GM12801 (cell line): ENCODE measurements around the gene POU2F3.

Experiments
- CTCF ChIP-seq: IDR thresholded peaks from one replicate; pipeline ENCODE4 v1.5.1; 2011; ENCODE audit warnings: control low read depth; ENCODE audit not compliant: insufficient read length; ENCODE audit errors: extremely low read depth

The POU2F3 gene

DNA sequence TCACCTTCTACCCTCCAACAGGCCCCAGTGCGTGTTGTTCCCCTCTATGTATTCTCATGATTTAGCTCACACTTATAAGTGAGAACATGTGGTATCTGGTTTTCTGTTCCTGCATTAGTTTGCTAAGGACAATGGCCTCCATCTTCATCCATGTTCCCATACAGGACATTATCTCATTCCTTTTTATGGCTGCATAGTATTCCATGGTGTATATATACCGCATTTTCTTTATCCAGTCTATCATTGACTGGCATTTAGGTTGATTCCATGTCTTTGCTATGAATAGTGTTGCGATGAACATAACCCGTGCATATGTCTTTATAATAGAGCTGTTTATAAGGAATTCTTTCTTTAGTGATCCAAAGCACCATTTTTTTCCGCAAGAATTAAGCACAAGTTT lies 56.6 kb downstream of the POU2F3 start:
- no peak for TF ChIP-seq CTCF

DNA sequence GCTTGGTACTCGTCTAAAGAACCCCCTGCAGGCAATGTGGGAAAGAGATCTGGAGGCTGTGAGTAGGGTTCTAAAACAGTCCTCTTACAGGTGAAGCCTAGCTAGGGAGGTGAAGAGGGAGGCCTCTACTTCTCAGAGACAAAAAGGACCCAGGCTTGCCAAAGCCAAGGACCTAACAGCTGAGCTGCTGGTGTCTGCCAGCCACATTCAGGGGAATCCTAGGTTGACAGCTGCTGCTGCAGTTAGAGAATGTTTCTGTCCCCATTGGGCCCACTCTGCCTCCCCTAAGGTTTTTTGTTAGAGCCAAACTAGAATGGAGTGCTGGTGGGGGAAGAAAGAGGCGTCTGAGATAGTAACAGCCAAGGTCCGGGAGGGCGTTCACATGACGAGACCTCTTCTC lies 58.5 kb downstream of the POU2F3 start:
- no peak for TF ChIP-seq CTCF

- TF ChIP-seq CTCF, result no peak
Observed at GRCh38 chr11:120302001-120302805, 62.3 kb downstream of the POU2F3 start.

DNA sequence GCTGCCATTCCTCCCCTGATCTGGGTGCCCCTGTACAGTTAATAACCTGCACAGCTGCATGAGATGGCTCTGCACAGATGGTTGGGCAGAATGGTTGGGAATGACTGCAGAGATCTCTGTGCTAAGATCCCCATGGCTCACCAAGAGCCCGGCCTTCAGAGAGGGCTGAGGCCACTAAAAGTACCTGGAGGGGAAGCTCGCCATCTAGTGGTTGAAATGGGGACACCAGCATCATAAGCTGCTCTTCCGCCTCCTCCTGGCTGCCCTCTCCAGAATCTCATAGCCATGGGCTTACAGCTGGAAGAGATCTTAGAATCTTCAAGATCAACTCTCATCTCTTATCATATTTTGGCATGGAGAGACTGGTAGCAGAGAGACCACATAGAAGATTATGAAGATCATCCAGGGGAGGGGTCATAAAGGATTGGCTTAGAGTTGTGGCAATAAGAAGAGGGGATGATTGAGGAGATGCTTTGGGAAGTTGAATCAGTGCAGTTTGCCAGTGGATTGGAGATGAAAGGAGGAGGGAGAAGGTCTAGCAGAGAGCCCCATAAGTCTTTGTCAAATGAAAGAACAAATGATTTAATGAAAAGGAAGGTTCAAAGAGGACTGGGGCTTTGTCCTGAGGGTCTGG lies 63.2 kb downstream of the POU2F3 start:
- peak; percentile 77 for TF ChIP-seq CTCF

DNA sequence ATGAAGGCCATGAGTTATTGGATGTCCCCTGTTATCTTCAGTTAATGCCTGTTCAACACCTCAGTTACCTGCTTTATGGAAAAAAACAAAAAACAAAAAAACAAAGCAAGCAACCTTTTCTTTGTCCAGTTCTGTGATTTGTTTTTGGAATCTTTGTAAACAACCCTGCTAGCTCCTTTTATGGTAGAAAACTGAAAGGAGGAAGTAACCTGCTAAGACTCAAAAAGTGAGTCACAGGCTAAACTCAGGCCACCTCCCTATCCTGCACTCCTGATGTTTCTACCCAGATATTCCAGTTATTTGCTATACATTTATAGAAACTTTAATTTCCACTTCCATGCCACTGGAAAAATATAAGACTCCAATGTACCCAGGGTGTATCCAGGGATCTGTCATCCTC lies 64.6 kb downstream of the POU2F3 start:
- TF ChIP-seq CTCF, result no peak

- TF ChIP-seq CTCF, result no peak
Observed at GRCh38 chr11:120305286-120305685, 65.3 kb downstream of the POU2F3 start.

GRCh38 chr11:120306519-120307242 lies 66.7 kb downstream of the POU2F3 start:
- no peak for TF ChIP-seq CTCF
